SK-N-SH treated with all-trans-retinoic acid at 6 μM for 48 hours (cell line): ENCODE measurements around the gene SLC25A31.
A peak's percentile ranks its signal among the peaks of the same experiment; 100 is the strongest.

Experiments
- ATAC-seq: fragments of 200-7000 bp; cut with Tn5 transposase; 3 replicates; pipeline ENCODE4 v1.9.1; 2020; ENCODE audit warnings: mild to moderate bottlenecking, moderate library complexity
- ARNTL ChIP-seq: fragments of 450-650 bp; formaldehyde crosslinking; IDR thresholded peaks from 2 replicates; pipeline ENCODE4 v1.5.0; 2020; ENCODE audit warnings: low read depth, mild to moderate bottlenecking, moderate library complexity, borderline replicate concordance
- BACH2 ChIP-seq: fragments of 250-450 bp; sonication (Bioruptor Pico); IDR thresholded peaks from 2 replicates; pipeline ENCODE4 v1.9.0; 2021; ENCODE audit warnings: mild to moderate bottlenecking, borderline replicate concordance
- CSDC2 ChIP-seq: fragments of 250-450 bp; sonication (Bioruptor Pico); IDR thresholded peaks from 2 replicates; pipeline ENCODE4 v1.5.0; 2020; ENCODE audit warnings: mild to moderate bottlenecking, moderate library complexity
- ESRRG ChIP-seq: fragments of 250-450 bp; sonication (Bioruptor Pico); IDR thresholded peaks from 2 replicates; pipeline ENCODE4 v1.6.1; 2021; ENCODE audit warnings: mild to moderate bottlenecking
- GLIS3 ChIP-seq: fragments of 250-450 bp; sonication (Bioruptor Pico); IDR thresholded peaks from 2 replicates; pipeline ENCODE4 v1.5.0; 2020; ENCODE audit warnings: mild to moderate bottlenecking, moderate library complexity
- ISL1 ChIP-seq: fragments of 250-450 bp; sonication (Bioruptor Pico); IDR thresholded peaks from 2 replicates; pipeline ENCODE4 v2.1.2; 2022; ENCODE audit warnings: mild to moderate bottlenecking, moderate library complexity
- OSR1 ChIP-seq: fragments of 250-450 bp; sonication (Bioruptor Pico); IDR thresholded peaks from 2 replicates; pipeline ENCODE4 v1.8.0; 2022; ENCODE audit warnings: moderate library complexity, mild to moderate bottlenecking, inconsistent platforms
- PPARA ChIP-seq: fragments of 250-450 bp; sonication (Bioruptor Pico); IDR thresholded peaks from 2 replicates; pipeline ENCODE4 v1.5.0; 2020; ENCODE audit warnings: mild to moderate bottlenecking, borderline replicate concordance
- RARB ChIP-seq: fragments of 250-450 bp; sonication (Bioruptor Pico); IDR thresholded peaks from 2 replicates; pipeline ENCODE4 v1.8.0; 2021; ENCODE audit warnings: mild to moderate bottlenecking, moderate library complexity
- TCF4 ChIP-seq: fragments of 250-450 bp; sonication (Bioruptor Pico); IDR thresholded peaks from 2 replicates; pipeline ENCODE4 v1.8.0; 2021; ENCODE audit warnings: mild to moderate bottlenecking, moderate library complexity, borderline replicate concordance
- TOX ChIP-seq: fragments of 250-450 bp; sonication (Bioruptor Pico); IDR thresholded peaks from 2 replicates; pipeline ENCODE4 v1.8.0; 2021; ENCODE audit warnings: mild to moderate bottlenecking, moderate library complexity, borderline replicate concordance
- ZC3H10 ChIP-seq: fragments of 250-450 bp; sonication (Bioruptor Pico); IDR thresholded peaks from 2 replicates; pipeline ENCODE4 v1.5.1; 2021; ENCODE audit warnings: mild to moderate bottlenecking, moderate library complexity
- ZFP3 ChIP-seq: fragments of 250-450 bp; sonication (Bioruptor Pico); IDR thresholded peaks from 2 replicates; pipeline ENCODE4 v1.5.0; 2020; ENCODE audit warnings: mild to moderate bottlenecking, moderate library complexity
- ZFP30 ChIP-seq: fragments of 450-650 bp; formaldehyde crosslinking; IDR thresholded peaks from 2 replicates; pipeline ENCODE4 v1.5.0; 2022; ENCODE audit warnings: mild to moderate bottlenecking, moderate library complexity
- ZNF565 ChIP-seq: fragments of 450-650 bp; formaldehyde crosslinking; conservative IDR thresholded peaks from 2 replicates; pipeline ENCODE4 v1.5.0; 2020; ENCODE audit warnings: low read depth, mild to moderate bottlenecking, moderate library complexity
- ZNF70 ChIP-seq: fragments of 450-650 bp; formaldehyde crosslinking; IDR thresholded peaks from 2 replicates; pipeline ENCODE4 v1.5.0; 2020; ENCODE audit warnings: mild to moderate bottlenecking, moderate library complexity
- ZNF8 ChIP-seq: fragments of 450-650 bp; formaldehyde crosslinking; IDR thresholded peaks from 2 replicates; pipeline ENCODE4 v1.5.0; 2020; ENCODE audit warnings: mild to moderate bottlenecking, moderate library complexity
- TF ChIP-seq, protein P1 (sequence below): fragments of 250-450 bp; sonication (Bioruptor Pico); IDR thresholded peaks from 2 replicates; pipeline ENCODE4 v1.5.1; 2021; ENCODE audit warnings: mild to moderate bottlenecking, moderate library complexity
- TF ChIP-seq, protein P2 (sequence below): fragments of 250-450 bp; sonication (Bioruptor Pico); IDR thresholded peaks from 2 replicates; pipeline ENCODE4 v1.8.0; 2021; ENCODE audit warnings: low read depth, mild to moderate bottlenecking, moderate library complexity, borderline replicate concordance
- TF ChIP-seq, protein P3 (sequence below): fragments of 250-450 bp; sonication (Bioruptor Pico); IDR thresholded peaks from 2 replicates; pipeline ENCODE4 v1.8.0; 2020; ENCODE audit warnings: mild to moderate bottlenecking, moderate library complexity, borderline replicate concordance

Gene SLC25A31

DNA sequence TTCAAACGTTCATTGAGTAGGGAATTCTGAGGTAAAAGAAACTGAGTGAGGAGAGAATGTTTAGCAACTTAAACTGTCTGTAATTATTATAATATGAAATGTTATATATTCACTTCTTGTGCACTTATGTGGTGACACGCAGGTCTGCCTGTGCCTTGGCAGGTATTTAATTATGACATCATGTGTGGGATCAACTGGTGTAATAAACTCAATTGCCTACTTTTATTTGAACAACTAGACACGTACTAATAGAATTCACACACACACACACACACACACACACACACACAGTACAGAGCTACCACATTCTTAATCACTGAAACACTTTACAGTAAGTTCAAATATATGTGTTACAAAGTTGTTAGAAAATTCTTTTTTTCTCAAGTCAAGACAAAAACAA is 20.7 kb upstream of the SLC25A31 start (continued):
- TF ChIP-seq TOX, result no peak
- TF ChIP-seq BACH2 (CRISPR knock-in tag), result no peak
- TF ChIP-seq TCF4, result no peak
- TF ChIP-seq ZC3H10, result no peak

DNA sequence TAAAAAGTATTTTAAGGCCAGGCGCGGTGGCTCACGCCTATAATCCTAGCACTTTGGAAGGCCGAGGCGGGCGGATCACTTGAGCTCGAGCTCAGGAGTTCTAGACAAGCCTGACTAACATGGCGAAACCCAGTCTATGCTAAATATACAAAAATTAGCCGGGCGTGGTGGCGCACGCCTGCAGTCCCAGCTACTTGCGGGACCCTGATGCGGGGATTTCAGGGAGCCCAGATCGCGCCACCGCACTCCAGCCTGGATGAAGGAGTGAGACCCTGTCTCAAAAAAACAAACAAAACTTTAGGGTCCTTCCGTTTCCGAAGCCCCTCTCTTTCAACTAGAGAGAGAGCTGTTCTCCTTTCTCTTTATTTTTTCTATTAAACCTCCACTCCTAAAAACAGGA is 1.2 kb downstream of the SLC25A31 start:
- ATAC-seq, result no peak
- TF ChIP-seq TOX (no peak), ZC3H10 (no peak), ESRRG (no peak), BACH2 (CRISPR knock-in tag) (no peak), ZNF70 (CRISPR knock-in tag) (no peak), OSR1 (no peak), ISL1 (CRISPR knock-in tag) (no peak), PPARA (no peak), ZFP30 (CRISPR knock-in tag) (no peak), ZFP3 (CRISPR knock-in tag) (no peak)
- TF ChIP-seq, protein P1, sequence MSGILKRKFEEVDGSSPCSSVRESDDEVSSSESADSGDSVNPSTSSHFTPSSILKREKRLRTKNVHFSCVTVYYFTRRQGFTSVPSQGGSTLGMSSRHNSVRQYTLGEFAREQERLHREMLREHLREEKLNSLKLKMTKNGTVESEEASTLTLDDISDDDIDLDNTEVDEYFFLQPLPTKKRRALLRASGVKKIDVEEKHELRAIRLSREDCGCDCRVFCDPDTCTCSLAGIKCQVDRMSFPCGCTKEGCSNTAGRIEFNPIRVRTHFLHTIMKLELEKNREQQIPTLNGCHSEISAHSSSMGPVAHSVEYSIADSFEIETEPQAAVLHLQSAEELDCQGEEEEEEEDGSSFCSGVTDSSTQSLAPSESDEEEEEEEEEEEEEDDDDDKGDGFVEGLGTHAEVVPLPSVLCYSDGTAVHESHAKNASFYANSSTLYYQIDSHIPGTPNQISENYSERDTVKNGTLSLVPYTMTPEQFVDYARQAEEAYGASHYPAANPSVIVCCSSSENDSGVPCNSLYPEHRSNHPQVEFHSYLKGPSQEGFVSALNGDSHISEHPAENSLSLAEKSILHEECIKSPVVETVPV (CRISPR knock-in tag), result no peak
- TF ChIP-seq, protein P2, sequence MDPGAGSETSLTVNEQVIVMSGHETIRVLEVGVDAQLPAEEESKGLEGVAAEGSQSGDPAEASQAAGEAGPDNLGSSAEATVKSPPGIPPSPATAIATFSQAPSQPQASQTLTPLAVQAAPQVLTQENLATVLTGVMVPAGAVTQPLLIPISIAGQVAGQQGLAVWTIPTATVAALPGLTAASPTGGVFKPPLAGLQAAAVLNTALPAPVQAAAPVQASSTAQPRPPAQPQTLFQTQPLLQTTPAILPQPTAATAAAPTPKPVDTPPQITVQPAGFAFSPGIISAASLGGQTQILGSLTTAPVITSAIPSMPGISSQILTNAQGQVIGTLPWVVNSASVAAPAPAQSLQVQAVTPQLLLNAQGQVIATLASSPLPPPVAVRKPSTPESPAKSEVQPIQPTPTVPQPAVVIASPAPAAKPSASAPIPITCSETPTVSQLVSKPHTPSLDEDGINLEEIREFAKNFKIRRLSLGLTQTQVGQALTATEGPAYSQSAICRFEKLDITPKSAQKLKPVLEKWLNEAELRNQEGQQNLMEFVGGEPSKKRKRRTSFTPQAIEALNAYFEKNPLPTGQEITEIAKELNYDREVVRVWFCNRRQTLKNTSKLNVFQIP, result no peak
- TF ChIP-seq, protein P3, sequence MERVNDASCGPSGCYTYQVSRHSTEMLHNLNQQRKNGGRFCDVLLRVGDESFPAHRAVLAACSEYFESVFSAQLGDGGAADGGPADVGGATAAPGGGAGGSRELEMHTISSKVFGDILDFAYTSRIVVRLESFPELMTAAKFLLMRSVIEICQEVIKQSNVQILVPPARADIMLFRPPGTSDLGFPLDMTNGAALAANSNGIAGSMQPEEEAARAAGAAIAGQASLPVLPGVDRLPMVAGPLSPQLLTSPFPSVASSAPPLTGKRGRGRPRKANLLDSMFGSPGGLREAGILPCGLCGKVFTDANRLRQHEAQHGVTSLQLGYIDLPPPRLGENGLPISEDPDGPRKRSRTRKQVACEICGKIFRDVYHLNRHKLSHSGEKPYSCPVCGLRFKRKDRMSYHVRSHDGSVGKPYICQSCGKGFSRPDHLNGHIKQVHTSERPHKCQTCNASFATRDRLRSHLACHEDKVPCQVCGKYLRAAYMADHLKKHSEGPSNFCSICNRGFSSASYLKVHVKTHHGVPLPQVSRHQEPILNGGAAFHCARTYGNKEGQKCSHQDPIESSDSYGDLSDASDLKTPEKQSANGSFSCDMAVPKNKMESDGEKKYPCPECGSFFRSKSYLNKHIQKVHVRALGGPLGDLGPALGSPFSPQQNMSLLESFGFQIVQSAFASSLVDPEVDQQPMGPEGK (CRISPR knock-in tag), result no peak

DNA sequence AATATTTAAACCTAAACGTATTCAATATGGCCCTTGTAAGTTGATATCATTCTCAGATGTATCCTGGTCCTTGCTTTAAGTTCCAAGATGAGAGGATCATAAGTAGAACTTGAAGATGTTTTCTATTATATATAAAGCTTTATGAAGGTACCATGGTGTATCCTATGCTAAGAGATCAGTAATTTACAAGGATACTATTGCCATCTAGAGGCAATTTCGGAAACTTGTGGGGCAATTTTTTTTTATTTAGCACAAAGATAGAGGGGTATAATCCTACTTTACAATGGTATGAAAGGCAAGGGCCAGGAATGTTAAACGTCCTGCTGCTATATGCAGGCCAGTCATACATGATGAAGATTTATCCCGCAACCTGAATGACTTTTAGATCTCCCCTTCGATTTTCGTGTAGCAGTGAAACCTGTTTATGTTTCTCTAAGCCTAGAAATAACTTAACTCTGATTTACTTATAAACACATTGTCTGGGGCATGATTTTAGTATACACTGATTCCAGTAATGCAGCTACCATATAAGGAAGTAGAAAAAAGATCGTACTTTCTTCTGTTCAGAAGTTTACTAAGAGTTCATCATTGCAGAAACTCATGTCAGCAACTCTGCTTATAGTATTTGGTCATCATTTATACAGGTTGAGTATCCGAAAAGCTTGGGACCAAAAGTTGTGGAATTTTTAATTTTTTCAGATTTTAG is 2.6 kb downstream of the SLC25A31 start:
- TF ChIP-seq, protein P3 (CRISPR knock-in tag), result no peak
- TF ChIP-seq ZNF565 (CRISPR knock-in tag) (no peak), TOX (no peak), ZFP3 (CRISPR knock-in tag) (no peak), RARB (CRISPR knock-in tag) (no peak)
- peak; percentile 94 for ATAC-seq

DNA sequence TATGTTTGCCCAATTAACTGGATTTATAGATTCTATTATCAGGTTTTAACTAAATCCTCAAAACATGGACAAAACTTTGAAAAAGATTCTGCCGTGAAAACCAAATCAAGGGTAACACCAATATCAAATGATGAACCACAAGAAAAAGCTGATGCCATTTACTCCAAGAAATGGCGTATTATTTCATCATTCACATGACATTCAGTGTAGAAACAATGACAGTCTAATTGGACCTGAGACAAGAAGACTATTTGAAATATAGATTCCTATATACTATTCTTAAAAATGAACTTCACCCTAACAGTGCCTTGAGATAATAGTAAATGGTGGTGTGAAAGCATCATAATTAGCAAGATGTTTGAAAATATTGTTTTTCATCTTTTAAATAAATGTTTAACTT is 4.8 kb downstream of the SLC25A31 start:
- TF ChIP-seq ZFP3 (CRISPR knock-in tag) (no peak), ZC3H10 (no peak), ARNTL (CRISPR knock-in tag) (no peak), ESRRG (no peak), OSR1 (no peak), CSDC2 (CRISPR knock-in tag) (no peak)
- TF ChIP-seq, protein P2, result no peak
- ATAC-seq, result no peak

DNA sequence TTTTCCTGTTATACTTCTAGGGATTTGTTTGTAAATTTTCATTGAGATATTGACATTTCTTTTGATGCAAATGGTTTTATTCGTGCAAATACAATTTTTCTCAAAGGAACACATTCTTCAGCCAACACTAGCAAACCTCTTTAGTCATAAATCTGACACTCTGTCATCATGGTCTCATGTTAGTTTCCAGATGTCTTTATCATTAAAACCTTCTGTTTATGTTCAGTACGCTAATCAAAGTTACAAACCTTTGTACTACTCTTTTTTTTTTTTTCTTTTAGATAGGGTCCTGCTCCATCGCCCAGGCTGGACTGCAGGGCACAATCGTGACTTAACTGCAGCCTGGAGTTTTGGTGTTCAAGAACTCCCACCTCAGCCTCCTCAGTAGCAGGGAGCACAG is 7.1 kb downstream of the SLC25A31 start:
- no peak for TF ChIP-seq BACH2 (CRISPR knock-in tag)
- no peak for TF ChIP-seq ESRRG
- no peak for TF ChIP-seq TOX
- TF ChIP-seq CSDC2 (CRISPR knock-in tag), result no peak
- no peak for TF ChIP-seq ARNTL (CRISPR knock-in tag)
- TF ChIP-seq PPARA, result no peak
- no peak for TF ChIP-seq RARB (CRISPR knock-in tag)
- no peak for TF ChIP-seq GLIS3 (CRISPR knock-in tag)
- no peak for TF ChIP-seq ISL1 (CRISPR knock-in tag)
- TF ChIP-seq ZC3H10, result no peak
- no peak for TF ChIP-seq ZNF8
- peak; percentile 43 for ATAC-seq
